ENCODE measurements around the gene RNASEH1. TPM values are rescaled to one million over a fixed set of nuclear protein-coding genes. Genes with fewer than 3 reads are reported as not detected.
A peak's percentile ranks its signal among the peaks of the same experiment; 100 is the strongest.

The RNASEH1 gene
- total and polyA plus RNA-seq, 2 of the 13 experiments (the other 11 are each of a cell fraction or from before 2014, with no cell fraction given) = 14.5 to 57.4 TPM

GRCh38 chr2:3535794-3536681 is 22.1 kb downstream of the RNASEH1 start (continued):
- TF ChIP-seq, protein P1, sequence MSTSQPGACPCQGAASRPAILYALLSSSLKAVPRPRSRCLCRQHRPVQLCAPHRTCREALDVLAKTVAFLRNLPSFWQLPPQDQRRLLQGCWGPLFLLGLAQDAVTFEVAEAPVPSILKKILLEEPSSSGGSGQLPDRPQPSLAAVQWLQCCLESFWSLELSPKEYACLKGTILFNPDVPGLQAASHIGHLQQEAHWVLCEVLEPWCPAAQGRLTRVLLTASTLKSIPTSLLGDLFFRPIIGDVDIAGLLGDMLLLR (CRISPR knock-in tag; IDR thresholded peaks at IDR 0.05) = peak; percentile 72; the same call in 1 of the 2 replicates
- TF ChIP-seq XRCC5 (optimal IDR thresholded peaks at IDR 0.05; ENCODE audit: low read length) (peak; percentile 26), ZNF781 (CRISPR knock-in tag; IDR thresholded peaks at IDR 0.05; ENCODE audit: borderline replicate concordance, not compliant biosample characterization) (peak; percentile 25), SP1 (IDR thresholded peaks at IDR 0.05) (no peak), SP1 (CRISPR knock-in tag; IDR thresholded peaks at IDR 0.05) (no peak), KDM1A (CRISPR knock-in tag; IDR thresholded peaks at IDR 0.05) (no peak), AHR (CRISPR knock-in tag; IDR thresholded peaks at IDR 0.05) (peak; percentile 10), ZNF333 (CRISPR knock-in tag; IDR thresholded peaks at IDR 0.05; ENCODE audit: borderline replicate concordance) (no peak), ZC3H13 (CRISPR knock-in tag; IDR thresholded peaks at IDR 0.05) (no peak), ZNF670 (CRISPR knock-in tag; IDR thresholded peaks at IDR 0.05; ENCODE audit: borderline replicate concordance) (no peak), KLF15 (CRISPR knock-in tag; IDR thresholded peaks at IDR 0.05; ENCODE audit: borderline replicate concordance) (no peak), NRL (CRISPR knock-in tag; IDR thresholded peaks at IDR 0.05; ENCODE audit: borderline replicate concordance) (no peak; the same call in 1 of the 2 replicates), SNRNP70 (IDR thresholded peaks at IDR 0.05; ENCODE audit: low read depth, low read length) (no peak), CENPX (CRISPR knock-in tag; IDR thresholded peaks at IDR 0.05) (no peak), MYC (CRISPR knock-in tag; IDR thresholded peaks at IDR 0.05; ENCODE audit: borderline replicate concordance) (peak; percentile 78), TFDP1 (CRISPR knock-in tag; IDR thresholded peaks at IDR 0.05; ENCODE audit: borderline replicate concordance) (no peak), PRPF4 (IDR thresholded peaks at IDR 0.05; ENCODE audit: low read depth, low read length, poor library complexity, severe bottlenecking) (no peak), ZSCAN9 (CRISPR knock-in tag; IDR thresholded peaks at IDR 0.05; ENCODE audit: borderline replicate concordance) (peak; percentile 65; the same call in 1 of the 2 replicates), SNAI1 (CRISPR knock-in tag; IDR thresholded peaks at IDR 0.05; ENCODE audit: borderline replicate concordance) (no peak)
- TF ChIP-seq, protein P2, sequence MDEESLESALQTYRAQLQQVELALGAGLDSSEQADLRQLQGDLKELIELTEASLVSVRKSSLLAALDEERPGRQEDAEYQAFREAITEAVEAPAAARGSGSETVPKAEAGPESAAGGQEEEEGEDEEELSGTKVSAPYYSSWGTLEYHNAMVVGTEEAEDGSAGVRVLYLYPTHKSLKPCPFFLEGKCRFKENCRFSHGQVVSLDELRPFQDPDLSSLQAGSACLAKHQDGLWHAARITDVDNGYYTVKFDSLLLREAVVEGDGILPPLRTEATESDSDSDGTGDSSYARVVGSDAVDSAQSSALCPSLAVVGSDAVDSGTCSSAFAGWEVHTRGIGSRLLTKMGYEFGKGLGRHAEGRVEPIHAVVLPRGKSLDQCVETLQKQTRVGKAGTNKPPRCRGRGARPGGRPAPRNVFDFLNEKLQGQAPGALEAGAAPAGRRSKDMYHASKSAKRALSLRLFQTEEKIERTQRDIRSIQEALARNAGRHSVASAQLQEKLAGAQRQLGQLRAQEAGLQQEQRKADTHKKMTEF (CRISPR knock-in tag; IDR thresholded peaks at IDR 0.05) = peak; percentile 77; the same call in 1 of the 2 replicates
- TF ChIP-seq, protein P3, sequence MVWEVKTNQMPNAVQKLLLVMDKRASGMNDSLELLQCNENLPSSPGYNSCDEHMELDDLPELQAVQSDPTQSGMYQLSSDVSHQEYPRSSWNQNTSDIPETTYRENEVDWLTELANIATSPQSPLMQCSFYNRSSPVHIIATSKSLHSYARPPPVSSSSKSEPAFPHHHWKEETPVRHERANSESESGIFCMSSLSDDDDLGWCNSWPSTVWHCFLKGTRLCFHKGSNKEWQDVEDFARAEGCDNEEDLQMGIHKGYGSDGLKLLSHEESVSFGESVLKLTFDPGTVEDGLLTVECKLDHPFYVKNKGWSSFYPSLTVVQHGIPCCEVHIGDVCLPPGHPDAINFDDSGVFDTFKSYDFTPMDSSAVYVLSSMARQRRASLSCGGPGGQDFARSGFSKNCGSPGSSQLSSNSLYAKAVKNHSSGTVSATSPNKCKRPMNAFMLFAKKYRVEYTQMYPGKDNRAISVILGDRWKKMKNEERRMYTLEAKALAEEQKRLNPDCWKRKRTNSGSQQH (CRISPR knock-in tag; IDR thresholded peaks at IDR 0.05; ENCODE audit: low read depth) = no peak; the same call in 1 of the 2 replicates

Data from HepG2 (cell line).